GM19099 (cell line): ENCODE results near the gene ASB3.

Experiments used
- POLR2A ChIP-seq: IDR thresholded peaks from 3 replicates; pipeline ENCODE4 v1.6.1; 2011; ENCODE audit warnings: low read depth; ENCODE audit not compliant: insufficient read length; ENCODE audit errors: extremely low read depth

The ASB3 gene

GRCh38 chr2:53711271-53711780 lies 75.4 kb downstream of the ASB3 start:
- TF ChIP-seq POLR2A = no peak

- TF ChIP-seq POLR2A = no peak
These were observed 77.8 kb downstream of the ASB3 start for GRCh38 chr2:53708988-53709387.

GRCh38 chr2:53701221-53701620 lies 85.5 kb downstream of the ASB3 start:
- no peak for TF ChIP-seq POLR2A

- no peak for TF ChIP-seq POLR2A
These were observed 89.1 kb downstream of the ASB3 start for GRCh38 chr2:53697686-53698085.

- TF ChIP-seq POLR2A = no peak
These were observed 89.7 kb downstream of the ASB3 start for GRCh38 chr2:53697092-53697491.

- TF ChIP-seq POLR2A = no peak
These were observed 91.2 kb downstream of the ASB3 start for GRCh38 chr2:53695575-53695974.

GRCh38 chr2:53694096-53694771 lies 92.5 kb downstream of the ASB3 start:
- no peak for TF ChIP-seq POLR2A

- TF ChIP-seq POLR2A = no peak
These were observed 95.9 kb downstream of the ASB3 start for GRCh38 chr2:53690876-53691275.

GRCh38 chr2:53672881-53673522 lies 113.8 kb downstream of the ASB3 start:
- no peak for TF ChIP-seq POLR2A

- no peak for TF ChIP-seq POLR2A
These were observed 116.4 kb downstream of the ASB3 start for GRCh38 chr2:53670331-53670730.

- TF ChIP-seq POLR2A = no peak
These were observed 118.1 kb downstream of the ASB3 start for GRCh38 chr2:53668624-53669026.

- TF ChIP-seq POLR2A = no peak
These were observed 125.9 kb downstream of the ASB3 start for GRCh38 chr2:53660886-53661285.

GRCh38 chr2:53655256-53655655 lies 131.5 kb downstream of the ASB3 start:
- no peak for TF ChIP-seq POLR2A

GRCh38 chr2:53654396-53654795 lies 132.4 kb downstream of the ASB3 start:
- no peak for TF ChIP-seq POLR2A

- TF ChIP-seq POLR2A = no peak
These were observed 134.6 kb downstream of the ASB3 start for GRCh38 chr2:53652131-53652530.

- no peak for TF ChIP-seq POLR2A
These were observed 140.0 kb downstream of the ASB3 start for GRCh38 chr2:53646788-53647187.
